Mucosa of descending colon (tissue), 3 donors: ENCODE data around the gene USP24. TPM values are rescaled to one million over a fixed set of nuclear protein-coding genes. Genes with fewer than 3 reads are reported as not detected.

Experiments used
- ATAC-seq: fragments of 200-7000 bp; cut with Tn5 transposase; one replicate; pipeline ENCODE4 v1.9.1; 2020; ENCODE audit warnings: mild to moderate bottlenecking, moderate library complexity
- DNase-seq, 3 donors: peaks; one replicate each; pipeline ENCODE4 v3.0.0-alpha.2; 2020
- H3K36me3 ChIP-seq: fragments of 200-600 bp; one replicate; pipeline ENCODE4 v1.8.0; 2021; ENCODE audit warnings: low read depth, mild to moderate bottlenecking
- H3K4me1 ChIP-seq: fragments of 200-600 bp; one replicate; pipeline ENCODE4 v1.8.0; 2021; ENCODE audit warnings: low read depth, mild to moderate bottlenecking
- H3K4me3 ChIP-seq: fragments of 200-600 bp; one replicate; pipeline ENCODE4 v1.8.0; 2021; ENCODE audit warnings: mild to moderate bottlenecking
- H3K9me3 ChIP-seq: fragments of 200-600 bp; one replicate; pipeline ENCODE4 v1.8.0; 2021; ENCODE audit warnings: mild to moderate bottlenecking
- CTCF ChIP-seq: fragments of 200-600 bp; IDR thresholded peaks from one replicate; pipeline ENCODE4 v1.8.0; 2022; ENCODE audit warnings: antibody characterized with exemption, mild to moderate bottlenecking
- intact Hi-C, 2 donors: fragments of 100-400 bp; cut with DNase I in 1 of 2; cut with micrococcal nuclease in 1 of 2; formaldehyde crosslinking; loops; one replicate each; pipeline versions ENCODE4 v1.11.0 to v1.11.1; 2022; cut with DNase I, micrococcal nuclease
- total RNA-seq, 3 donors: library from RNA; stranded (reverse); fragmentation: NEBNext Ultra II Directional in 2 of 3; extraction: Animal tissue kit (Norgen Biotek cat#: 25700) in 2 of 3; gene quantifications; one replicate each; pipeline versions ENCODE4 v1.2.1 to v1.2.4, GENCODE V29; 2021 to 2023
- donor health status: DM: no; HTN: no; CAD: no; lungs with moderate emphysema.
- donor health status: DM: no; HTN: no; CAD: no.
- donor health status: DM: no; HTN: yes; CAD: no.

The USP24 gene
- total RNA-seq, 3 donors from 2014 or later, result 35.5 to 51.1 (median 46.2) TPM

DNA sequence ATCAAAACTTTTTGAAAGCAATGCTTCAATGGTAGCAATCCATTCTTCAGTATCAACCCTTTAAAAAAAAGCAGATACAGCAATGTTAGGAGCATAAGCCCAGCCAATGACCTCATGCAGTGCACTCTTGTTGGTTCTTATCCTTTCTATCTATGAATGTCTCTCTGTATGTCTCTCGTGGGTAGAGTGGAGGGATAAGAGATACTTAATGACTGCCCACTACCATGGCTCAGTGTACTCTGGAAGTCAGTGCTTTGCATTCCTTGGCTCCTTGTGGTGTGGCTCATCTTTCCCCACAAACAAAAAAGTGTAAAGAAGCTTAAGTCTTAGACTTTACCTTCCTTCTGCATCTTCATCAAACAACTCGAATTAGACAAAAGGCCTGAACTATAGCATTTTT lies 125.5 kb downstream of the USP24 start:
- Histone ChIP-seq H3K4me1 (no peaks in the 10 kb centered on the region), H3K9me3 (no peaks in the 10 kb centered on the region), H3K4me3 (no peak overlapping the region), H3K36me3 (peaks cover 5% of the 10 kb centered on the region)
- ATAC-seq, result no peak
- no peak for DNase-seq
- TF ChIP-seq CTCF, result no peak
- intact Hi-C loops, result no loop called here

DNA sequence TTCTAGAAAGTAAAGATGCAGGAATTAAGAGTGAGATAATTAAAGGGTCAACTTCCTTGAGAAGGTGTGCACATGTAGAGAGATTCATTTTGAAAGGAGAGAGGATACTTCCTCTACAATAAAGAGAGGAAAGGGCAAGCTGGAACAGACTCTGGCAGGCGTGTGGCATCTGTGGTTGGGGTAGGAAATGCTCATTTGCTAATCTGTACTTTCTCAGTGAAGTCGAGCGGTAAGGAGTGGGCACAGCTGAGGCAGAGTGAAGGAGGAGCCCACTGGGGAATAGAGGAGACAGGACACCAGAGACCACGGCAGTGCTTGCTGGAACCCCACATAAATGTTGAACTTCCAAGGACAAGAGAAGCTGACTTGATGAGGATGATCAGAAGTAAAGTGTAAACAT lies 126.8 kb downstream of the USP24 start:
- peaks cover 2% of the 10 kb centered on the region for H3K36me3 ChIP-seq
- no peaks in the 10 kb centered on the region for H3K9me3 ChIP-seq
- H3K4me1 ChIP-seq, result no peaks in the 10 kb centered on the region
- ATAC-seq (no peak), DNase-seq (no peak)
- intact Hi-C loops, result no loop called here
- no peak for TF ChIP-seq CTCF
- H3K4me3 ChIP-seq, result no peak overlapping the region

- DNase-seq, result no peak
- no peak for TF ChIP-seq CTCF
- Histone ChIP-seq H3K36me3 (no peaks in the 10 kb centered on the region), H3K9me3 (no peaks in the 10 kb centered on the region), H3K4me1 (no peaks in the 10 kb centered on the region), H3K4me3 (no peak overlapping the region)
- ATAC-seq, result no peak
- intact Hi-C loops, result no loop called here
Observed at GRCh38 chr1:55087439-55087838, 127.7 kb downstream of the USP24 start.

DNA sequence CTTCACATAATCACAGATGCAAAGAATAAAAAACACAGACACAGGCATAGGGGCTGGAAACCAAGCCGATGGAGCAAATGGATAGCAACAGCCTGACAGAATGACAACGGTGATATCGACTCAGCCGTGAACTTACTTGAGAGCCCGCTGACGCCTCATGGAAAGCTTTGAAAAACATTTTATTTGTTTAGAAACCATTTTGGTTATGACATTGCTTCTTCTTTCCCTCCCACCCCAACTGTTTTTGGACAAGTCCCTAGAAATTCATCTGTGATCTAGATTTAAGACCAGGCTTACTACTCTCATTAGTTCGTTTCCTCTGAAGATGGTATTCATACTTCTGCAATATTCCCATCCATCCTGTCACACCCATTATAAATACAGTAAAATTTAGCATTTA lies 130.9 kb downstream of the USP24 start:
- no peak overlapping the region for H3K4me3 ChIP-seq
- no peaks in the 10 kb centered on the region for H3K9me3 ChIP-seq
- no peaks in the 10 kb centered on the region for H3K4me1 ChIP-seq
- no peaks in the 10 kb centered on the region for H3K36me3 ChIP-seq
- no peak for DNase-seq
- intact Hi-C loops, result no loop called here
- TF ChIP-seq CTCF, result no peak
- ATAC-seq, result no peak

DNA sequence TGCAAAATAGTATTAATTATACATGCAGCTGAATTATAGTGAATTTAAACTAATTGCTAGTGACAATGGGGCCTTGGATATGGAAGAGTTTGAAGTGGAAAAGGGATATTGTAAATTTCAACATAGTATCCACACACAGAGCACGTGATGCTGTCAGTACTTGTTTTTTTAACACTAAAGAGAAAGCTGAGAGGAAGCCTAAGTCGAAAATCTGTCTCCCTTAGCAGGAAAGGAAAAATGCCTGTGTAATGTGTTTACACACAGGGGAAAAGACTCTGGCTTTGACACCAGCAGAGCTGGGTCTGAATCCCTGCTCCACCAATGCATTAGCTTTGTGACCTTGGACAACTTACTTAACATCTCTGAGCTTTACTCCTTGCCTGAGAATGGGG lies 133.3 kb downstream of the USP24 start:
- intact Hi-C loops, result no loop called here
- no peaks in the 10 kb centered on the region for H3K9me3 ChIP-seq
- no peak overlapping the region for H3K4me3 ChIP-seq
- H3K36me3 ChIP-seq, result no peaks in the 10 kb centered on the region
- no peaks in the 10 kb centered on the region for H3K4me1 ChIP-seq
- DNase-seq (no peak), ATAC-seq (no peak)
- TF ChIP-seq CTCF, result no peak

DNA sequence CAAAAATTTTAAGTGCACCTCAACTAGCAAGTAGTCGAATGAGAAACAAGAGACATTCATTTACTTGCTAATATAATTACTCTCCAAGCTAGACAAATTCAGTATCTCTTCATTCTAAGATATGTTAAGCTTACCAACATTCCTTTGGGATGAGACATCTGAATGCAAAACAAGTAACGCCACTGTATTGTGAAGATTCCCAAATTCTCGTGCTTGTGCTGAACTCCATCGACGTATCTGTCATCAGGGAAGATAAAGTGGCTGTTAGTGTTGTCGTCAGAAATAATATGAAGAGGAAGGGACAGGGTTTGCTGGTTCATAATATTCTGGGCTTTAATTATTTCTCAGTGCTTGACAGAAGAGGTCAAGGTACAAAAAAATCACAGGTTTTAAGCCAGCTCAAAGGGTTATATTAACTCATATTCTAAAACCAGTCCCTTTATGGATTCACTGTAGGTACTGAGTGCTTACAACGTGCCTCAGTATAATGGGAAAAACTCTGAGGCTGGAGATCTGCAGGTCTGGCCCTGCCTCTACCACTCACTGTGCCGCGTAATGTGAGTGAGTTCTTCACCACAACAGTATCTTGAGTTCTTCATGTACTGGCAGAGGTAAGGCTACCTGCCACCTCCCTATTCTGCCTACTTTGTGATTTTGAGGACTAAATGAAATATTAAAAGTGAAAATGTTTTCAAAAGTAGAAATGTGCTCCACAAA lies 133.8 kb downstream of the USP24 start:
- no peaks in the 10 kb centered on the region for H3K9me3 ChIP-seq
- ATAC-seq, result no peak
- DNase-seq, result no peak
- H3K4me3 ChIP-seq, result no peak overlapping the region
- H3K4me1 ChIP-seq, result no peaks in the 10 kb centered on the region
- TF ChIP-seq CTCF, result no peak
- no peaks in the 10 kb centered on the region for H3K36me3 ChIP-seq
- intact Hi-C loops, result no loop called here
